NCI-H1436 (cell line): ENCODE data around the gene SGMS1.
"Not testable (repeated sequence)": the region's sequence is repeated elsewhere in the genome, so short reads cannot be mapped to it uniquely, and the experiment has no call there.

ENCODE experiments used
- DNase-seq: peaks from one replicate; lab custom pipeline; 2025; lab: John Stamatoyannopoulos, UW

The SGMS1 gene

DNA sequence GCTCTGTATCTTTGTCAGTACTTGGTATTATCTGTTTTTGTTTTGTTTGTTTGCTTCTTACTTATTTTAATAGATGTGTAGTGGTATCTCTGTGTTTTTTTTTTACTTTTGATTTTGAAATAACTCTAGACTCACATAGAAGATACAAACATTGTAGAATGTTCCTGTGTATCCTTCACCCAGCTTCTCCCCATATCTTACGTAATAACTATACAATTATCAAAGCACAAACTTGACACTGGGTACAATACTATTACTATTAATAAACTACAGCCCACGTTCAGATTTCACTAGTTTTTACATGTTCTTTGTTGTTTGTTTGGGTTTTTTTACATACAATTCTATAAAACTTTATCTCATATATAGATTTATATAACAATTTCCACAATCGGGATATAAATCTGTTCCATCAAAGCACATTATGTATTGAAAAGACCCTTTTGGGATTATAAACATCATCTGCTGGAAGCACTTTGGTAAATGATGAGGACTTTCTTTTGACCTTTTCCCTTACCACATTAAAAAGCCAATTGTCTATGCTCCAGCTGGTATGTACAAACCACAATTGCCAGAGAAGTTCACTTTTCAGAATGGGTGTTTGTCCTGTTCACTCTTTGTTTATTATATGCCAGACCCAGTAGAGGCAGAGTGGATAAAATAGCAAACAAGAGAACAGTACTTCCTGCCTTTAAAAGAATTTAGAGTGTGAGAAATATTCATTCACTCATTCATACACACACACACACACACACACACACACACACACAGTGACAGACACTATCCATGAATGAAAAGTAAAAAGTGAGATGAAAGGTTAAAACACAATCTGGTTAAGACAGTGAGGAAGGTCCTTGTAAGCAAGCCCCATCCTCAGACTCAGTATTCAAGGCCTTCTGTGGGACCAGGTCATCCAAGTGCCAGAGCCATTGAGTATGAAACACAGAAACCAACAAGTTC, 113.0 kb downstream of the SGMS1 start:
- DNase-seq = no peak

DNA sequence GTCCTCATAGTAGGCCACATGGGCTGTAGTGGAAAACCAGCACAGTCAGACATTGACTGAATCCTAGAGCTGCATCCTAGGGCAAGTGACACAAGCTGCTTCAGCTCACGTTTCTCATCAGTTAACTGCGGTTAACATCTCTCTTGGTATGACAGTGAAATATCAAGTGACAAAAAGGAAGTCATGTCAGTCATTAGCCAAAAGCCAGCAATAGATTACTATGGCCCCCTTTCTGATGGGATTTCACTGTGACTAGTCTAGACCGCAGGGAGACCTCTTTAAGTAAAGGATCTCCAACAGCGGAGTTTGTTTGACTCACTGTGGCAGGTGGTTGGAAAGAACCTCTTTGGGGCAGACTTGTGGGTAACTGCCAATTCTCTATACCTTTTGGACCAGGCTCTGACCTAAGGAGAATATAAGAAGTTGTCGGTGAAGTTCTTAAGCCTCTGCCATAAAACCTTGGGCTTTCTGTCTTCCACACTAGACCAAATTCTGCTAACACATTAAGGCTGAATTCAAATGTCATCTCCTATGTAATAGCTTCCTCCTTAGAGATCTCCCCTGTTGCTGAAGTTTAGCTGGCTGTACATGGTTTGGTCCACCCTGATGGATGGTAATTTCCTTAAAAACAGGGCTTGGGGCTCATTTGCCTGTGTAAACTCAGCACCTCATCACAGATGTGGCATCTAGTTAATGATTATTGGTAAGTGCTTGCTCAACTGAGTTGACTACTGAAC, 115.3 kb downstream of the SGMS1 start:
- no peak for DNase-seq

DNA sequence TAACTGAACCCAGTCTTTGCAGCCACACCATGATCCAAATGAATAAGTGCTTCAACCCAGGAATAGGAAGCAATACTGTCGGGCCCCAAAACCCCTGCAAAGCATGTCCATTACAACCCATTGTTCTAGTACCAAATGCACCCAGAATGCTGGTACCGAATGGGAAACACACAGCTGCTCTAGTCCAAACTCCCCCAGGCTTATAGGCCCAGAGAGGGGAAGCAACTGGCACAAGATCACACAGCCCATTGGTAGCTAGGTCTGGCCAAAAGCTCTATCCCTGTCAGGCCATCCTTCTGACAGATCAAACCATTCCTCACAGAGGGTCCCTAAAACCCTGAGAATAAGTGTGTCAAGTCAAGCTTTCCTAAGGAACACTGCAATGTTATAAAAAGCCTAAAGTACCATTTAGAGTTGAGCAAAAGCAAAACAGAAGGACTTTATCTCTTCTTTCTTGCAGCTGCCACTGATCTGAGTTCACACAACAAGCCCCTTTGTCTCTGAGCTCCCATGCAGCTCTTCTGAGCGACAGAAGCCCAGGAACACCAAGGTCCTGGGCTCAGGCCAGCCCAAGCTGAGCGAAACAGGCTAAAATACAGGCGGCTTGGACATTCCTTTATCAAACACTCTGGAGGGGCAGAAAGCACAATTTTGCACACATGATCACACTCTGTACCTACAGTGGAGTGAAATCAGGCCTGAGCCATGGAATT, 116.7 kb downstream of the SGMS1 start:
- DNase-seq = no peak

DNA sequence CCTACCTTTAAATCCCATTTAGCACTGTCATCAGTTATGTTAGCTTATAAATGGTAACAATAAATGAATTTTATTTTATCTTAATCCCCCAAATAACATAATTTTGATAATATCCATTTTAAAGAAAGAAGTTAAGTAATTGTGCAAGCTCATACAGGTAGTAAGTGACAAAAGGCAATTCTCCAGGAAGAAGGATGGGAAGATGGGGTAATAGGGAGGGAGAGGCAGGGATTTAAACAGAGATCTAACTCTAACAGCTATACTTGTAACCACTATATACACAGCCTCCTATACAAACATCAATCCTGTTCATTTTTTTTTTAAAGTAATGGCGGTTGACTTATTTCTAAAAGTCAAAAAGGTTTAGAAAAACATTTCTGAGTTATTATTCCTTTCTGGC, 119.4 kb downstream of the SGMS1 start:
- no peak for DNase-seq

- DNase-seq = no peak
These were observed 120.0 kb downstream of the SGMS1 start for GRCh38 chr10:50503661-50504320.

- not testable (repeated sequence) for DNase-seq
These were observed 120.6 kb downstream of the SGMS1 start for GRCh38 chr10:50503156-50503555.

- no peak for DNase-seq
These were observed 121.8 kb downstream of the SGMS1 start for GRCh38 chr10:50501924-50502452.

DNA sequence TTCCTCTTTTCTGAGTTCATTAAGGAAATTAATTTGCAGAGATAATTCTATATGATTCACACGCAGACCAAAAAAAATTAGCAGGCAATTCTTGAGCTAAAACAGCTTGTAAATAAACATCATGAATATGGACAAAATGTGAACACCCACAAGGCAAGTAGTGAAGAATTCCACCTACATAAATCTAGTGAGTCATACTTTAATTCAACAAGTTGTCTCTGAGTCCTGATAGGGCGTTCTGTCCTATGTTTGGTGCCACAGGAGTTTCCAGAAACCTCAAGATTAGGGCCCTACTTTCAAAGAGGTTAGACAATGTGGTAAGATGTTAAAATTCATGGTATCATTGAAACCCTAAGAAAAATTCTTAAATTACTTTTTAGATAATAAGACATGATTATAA, 122.3 kb downstream of the SGMS1 start:
- DNase-seq = no peak

DNA sequence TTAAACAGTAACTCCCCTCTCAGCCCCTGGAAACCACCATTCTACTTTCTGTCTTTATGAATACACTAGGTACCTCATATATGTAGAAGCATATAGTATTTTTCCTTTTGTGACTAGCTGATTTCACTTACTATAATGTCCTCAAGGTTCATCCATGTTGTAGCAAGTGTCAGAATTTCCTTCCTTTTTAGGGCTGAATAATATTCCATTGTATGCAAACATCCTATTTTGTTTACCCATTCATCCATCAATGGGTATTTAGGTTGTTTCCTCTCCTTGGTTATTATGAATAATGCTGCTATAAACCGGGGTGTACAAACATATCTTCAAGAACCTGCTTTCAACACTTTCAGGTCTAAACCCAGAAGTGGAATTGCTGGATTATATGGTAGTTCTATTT, 125.3 kb downstream of the SGMS1 start:
- no peak for DNase-seq

GRCh38 chr10:50497758-50498157, 126.0 kb downstream of the SGMS1 start:
- DNase-seq = no peak

- DNase-seq = no peak
These were observed 127.5 kb downstream of the SGMS1 start for GRCh38 chr10:50496228-50496627.

GRCh38 chr10:50490241-50490640, 133.5 kb downstream of the SGMS1 start:
- no peak for DNase-seq

GRCh38 chr10:50484550-50484949, 139.2 kb downstream of the SGMS1 start:
- not testable (repeated sequence) for DNase-seq

- DNase-seq = no peak
These were observed 143.4 kb downstream of the SGMS1 start for GRCh38 chr10:50480054-50481007.

GRCh38 chr10:50477287-50478203, 146.2 kb downstream of the SGMS1 start:
- DNase-seq = no peak

DNA sequence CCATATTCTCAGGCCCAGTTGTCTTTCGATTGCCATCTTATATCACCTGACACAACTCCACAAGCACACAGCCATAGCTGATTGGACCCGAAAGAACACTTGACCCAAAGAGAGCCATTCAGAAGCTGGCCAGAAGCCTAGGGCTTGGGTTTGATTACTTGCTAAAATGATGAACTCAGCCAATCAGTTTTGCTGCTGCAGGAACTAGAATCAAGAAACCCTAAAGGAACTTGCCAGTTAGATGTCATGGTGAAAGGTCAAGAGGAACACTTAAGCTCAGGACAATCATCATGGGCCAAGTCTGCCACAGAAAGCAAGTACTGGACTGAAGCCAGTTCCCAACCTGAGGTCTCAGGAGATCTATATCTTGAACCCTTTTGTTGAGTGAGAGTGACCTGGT, 150.0 kb downstream of the SGMS1 start:
- no peak for DNase-seq

- no peak for DNase-seq
These were observed 150.8 kb downstream of the SGMS1 start for GRCh38 chr10:50472914-50473313.

DNA sequence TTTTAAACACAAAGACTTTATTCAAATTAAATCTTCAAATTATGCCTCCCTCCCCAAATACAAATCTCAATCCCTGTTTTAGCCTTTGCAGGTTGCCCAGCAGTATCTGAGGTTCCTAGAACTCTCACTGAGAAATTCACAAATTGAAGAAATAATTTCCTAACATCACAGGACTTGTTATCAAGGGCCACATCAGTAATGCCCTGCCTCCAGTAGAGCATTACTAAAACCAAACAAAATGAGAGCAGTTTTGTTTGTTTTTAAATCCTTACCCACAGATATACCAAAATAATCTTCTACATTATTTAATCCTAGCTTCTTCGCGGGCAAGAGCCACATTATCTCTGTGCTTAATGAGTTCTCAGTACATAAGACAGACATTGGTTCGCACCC, 152.2 kb downstream of the SGMS1 start:
- DNase-seq = no peak

- DNase-seq = no peak
These were observed 152.8 kb downstream of the SGMS1 start for GRCh38 chr10:50470798-50471582.
